WI38 (cell line): Measurements from ENCODE around the gene IMPDH1.

ENCODE experiments used
- H3K4me3 ChIP-seq: 2 replicates; pipeline ENCODE4 v1.5.1; 2011; ENCODE audit warnings: low read depth, mild to moderate bottlenecking, control low read depth, low read length
- CTCF ChIP-seq: IDR thresholded peaks from 2 replicates; pipeline ENCODE4 v1.5.1; 2012; ENCODE audit warnings: low read depth, mild to moderate bottlenecking, control low read depth, low read length

The IMPDH1 gene

GRCh38 chr7:128395748-128396147, 14.0 kb downstream of the IMPDH1 start:
- TF ChIP-seq CTCF = no peak
- no peak overlapping the region for H3K4me3 ChIP-seq

GRCh38 chr7:128394904-128395496, 14.8 kb downstream of the IMPDH1 start:
- TF ChIP-seq CTCF = no peak
- no peak overlapping the region for H3K4me3 ChIP-seq

- H3K4me3 ChIP-seq = no peak overlapping the region
- TF ChIP-seq CTCF = no peak
These were observed 16.1 kb downstream of the IMPDH1 start for GRCh38 chr7:128393526-128394330.

- H3K4me3 ChIP-seq = no peak overlapping the region
- TF ChIP-seq CTCF = no peak
These were observed 17.1 kb downstream of the IMPDH1 start for GRCh38 chr7:128392446-128393327.

- no peak overlapping the region for H3K4me3 ChIP-seq
- no peak for TF ChIP-seq CTCF
These were observed 18.0 kb downstream of the IMPDH1 start for GRCh38 chr7:128391805-128392204.

- H3K4me3 ChIP-seq = no peak overlapping the region
- TF ChIP-seq CTCF = no peak
These were observed 18.8 kb downstream of the IMPDH1 start for GRCh38 chr7:128390871-128391565.
